ENCODE data around the gene LRRC4B. TPM values are rescaled to one million over a fixed set of nuclear protein-coding genes. Genes with fewer than 3 reads are reported as not detected.
A peak's percentile ranks its signal among the peaks of the same experiment; 100 is the strongest.
"Not testable (repeated sequence)": the region's sequence is repeated elsewhere in the genome, so short reads cannot be mapped to it uniquely, and the experiment has no call there.

The LRRC4B gene
- total RNA-seq, 1 donor from 2014 or later = 0.07 TPM

GRCh38 chr19:50528052-50528451 is 40.2 kb downstream of the LRRC4B start:
- not testable (repeated sequence) for DNase-seq (ENCODE audit: low read depth, low spot score)

- no peak for DNase-seq (ENCODE audit: low read depth, low spot score)
Measured at GRCh38 chr19:50522881-50523280, 45.4 kb downstream of the LRRC4B start.

GRCh38 chr19:50520822-50521465 is 47.3 kb downstream of the LRRC4B start:
- no peak for DNase-seq (ENCODE audit: low read depth, low spot score)

GRCh38 chr19:50519006-50519575 is 49.1 kb downstream of the LRRC4B start:
- no peak for DNase-seq (ENCODE audit: low read depth, low spot score)

- DNase-seq (ENCODE audit: low read depth, low spot score) = no peak
Measured at GRCh38 chr19:50518091-50519005, 49.9 kb downstream of the LRRC4B start.

- no peak for DNase-seq (ENCODE audit: low read depth, low spot score)
Measured at GRCh38 chr19:50517704-50518075, 50.5 kb downstream of the LRRC4B start.

GRCh38 chr19:50516964-50517703 is 51.1 kb downstream of the LRRC4B start:
- no peak for DNase-seq (ENCODE audit: low read depth, low spot score)

- DNase-seq (ENCODE audit: low read depth, low spot score) = no peak
Measured at GRCh38 chr19:50516456-50516855, 51.8 kb downstream of the LRRC4B start.

- DNase-seq (ENCODE audit: low read depth, low spot score) = no peak
Measured at GRCh38 chr19:50515168-50515561, 53.1 kb downstream of the LRRC4B start.

- no peak for DNase-seq (ENCODE audit: low read depth, low spot score)
Measured at GRCh38 chr19:50514346-50515167, 53.7 kb downstream of the LRRC4B start.

GRCh38 chr19:50513746-50514345 is 54.4 kb downstream of the LRRC4B start, which contains the start of gene ASPDH:
Gene ASPDH (minus strand): TSS chr19:50513913. CDS start chr19:50513823, 90 bp downstream.
- DNase-seq (ENCODE audit: low read depth, low spot score) = no peak

- no peak for DNase-seq (ENCODE audit: low read depth, low spot score)
Measured at GRCh38 chr19:50512999-50513745, 55.1 kb downstream of the LRRC4B start.

- no peak for DNase-seq (ENCODE audit: low read depth, low spot score)
Measured at GRCh38 chr19:50512112-50512998, 55.9 kb downstream of the LRRC4B start.

- peak; percentile 98 for DNase-seq (ENCODE audit: low read depth, low spot score)
Measured at GRCh38 chr19:50511069-50511822, 57.0 kb downstream of the LRRC4B start, which contains the start of gene JOSD2. Gene JOSD2 (minus strand): TSS chr19:50511191. CDS start chr19:50510431, 760 bp downstream.

GRCh38 chr19:50510700-50511068 is 57.6 kb downstream of the LRRC4B start:
- no peak for DNase-seq (ENCODE audit: low read depth, low spot score)

- no peak for DNase-seq (ENCODE audit: low read depth, low spot score)
Measured at GRCh38 chr19:50510121-50510670, 58.0 kb downstream of the LRRC4B start.

- DNase-seq (ENCODE audit: low read depth, low spot score) = no peak
Measured at GRCh38 chr19:50509366-50509765, 58.9 kb downstream of the LRRC4B start.

- no peak for DNase-seq (ENCODE audit: low read depth, low spot score)
Measured at GRCh38 chr19:50508843-50509190, 59.4 kb downstream of the LRRC4B start.

Measured in pulmonary artery endothelial cell (primary cell).